ENCODE results near the gene TRIOBP. TPM values are rescaled to one million over a fixed set of nuclear protein-coding genes. Genes with fewer than 3 reads are reported as not detected.

TRIOBP gene
- total RNA-seq (100 to 1,000 TPM in 3 of 4 donors, 10 to 100 TPM in 1; 82.8 to 140 (median 128) TPM), polyA plus RNA-seq (10 to 100 TPM; 51.7 to 61.5 (median 58.7) TPM)

DNA sequence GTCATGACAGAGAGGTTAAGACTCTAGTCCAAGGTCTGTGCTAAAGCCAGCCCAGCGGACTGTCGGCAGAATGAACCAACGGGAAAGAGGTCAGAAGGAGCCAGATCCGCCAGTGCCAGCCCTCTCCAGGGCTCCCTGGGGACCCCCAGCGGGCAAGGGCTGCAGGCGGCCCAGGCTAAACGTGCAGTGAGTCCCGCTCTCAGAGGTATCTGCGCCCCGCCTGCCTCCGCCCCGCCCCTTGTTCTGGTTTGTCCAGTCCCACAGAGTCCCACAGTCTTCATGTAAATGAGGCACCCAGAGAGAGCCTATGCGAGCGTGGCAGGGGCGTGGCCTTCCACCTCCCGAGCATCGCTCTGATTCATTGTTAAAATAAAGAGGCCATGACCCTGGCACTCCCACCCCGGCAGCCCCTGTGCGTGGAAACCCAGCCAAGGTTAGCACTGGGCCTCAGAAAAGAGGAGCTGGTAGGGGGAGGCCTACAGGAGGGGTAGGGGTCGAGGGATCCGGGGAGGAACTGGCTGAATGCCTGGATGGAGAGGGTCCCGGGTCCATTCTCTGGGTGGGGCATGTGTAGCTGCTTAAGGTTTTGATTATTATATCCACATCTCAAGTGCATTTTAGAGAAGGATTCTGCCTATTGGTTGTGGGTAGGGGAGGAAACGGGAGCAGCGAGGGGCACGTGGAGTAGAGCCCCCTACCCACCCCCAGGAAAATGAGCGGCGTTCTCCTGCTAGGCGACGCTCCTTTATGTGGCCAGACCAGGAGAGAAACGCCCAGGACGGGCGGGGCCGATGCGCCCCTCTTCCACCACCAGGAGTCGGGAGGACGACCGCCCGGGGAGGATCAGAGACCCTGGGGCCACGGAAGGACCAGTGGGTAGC, at the start of gene TRIOBP:
TRIOBP (plus strand) TSS at position 392 of the 881 bp plus-strand sequence. CDS start 4,318 bp downstream, outside the sequence.
- peak in 3 of 4 donors; percentile 26 to 68 (median 29) for TF ChIP-seq POLR2AphosphoS5 (IDR thresholded peaks at IDR 0.05)
- TF ChIP-seq POLR2A (IDR thresholded peaks at IDR 0.05), result no peak
- TF ChIP-seq, protein P1, sequence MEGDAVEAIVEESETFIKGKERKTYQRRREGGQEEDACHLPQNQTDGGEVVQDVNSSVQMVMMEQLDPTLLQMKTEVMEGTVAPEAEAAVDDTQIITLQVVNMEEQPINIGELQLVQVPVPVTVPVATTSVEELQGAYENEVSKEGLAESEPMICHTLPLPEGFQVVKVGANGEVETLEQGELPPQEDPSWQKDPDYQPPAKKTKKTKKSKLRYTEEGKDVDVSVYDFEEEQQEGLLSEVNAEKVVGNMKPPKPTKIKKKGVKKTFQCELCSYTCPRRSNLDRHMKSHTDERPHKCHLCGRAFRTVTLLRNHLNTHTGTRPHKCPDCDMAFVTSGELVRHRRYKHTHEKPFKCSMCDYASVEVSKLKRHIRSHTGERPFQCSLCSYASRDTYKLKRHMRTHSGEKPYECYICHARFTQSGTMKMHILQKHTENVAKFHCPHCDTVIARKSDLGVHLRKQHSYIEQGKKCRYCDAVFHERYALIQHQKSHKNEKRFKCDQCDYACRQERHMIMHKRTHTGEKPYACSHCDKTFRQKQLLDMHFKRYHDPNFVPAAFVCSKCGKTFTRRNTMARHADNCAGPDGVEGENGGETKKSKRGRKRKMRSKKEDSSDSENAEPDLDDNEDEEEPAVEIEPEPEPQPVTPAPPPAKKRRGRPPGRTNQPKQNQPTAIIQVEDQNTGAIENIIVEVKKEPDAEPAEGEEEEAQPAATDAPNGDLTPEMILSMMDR (IDR thresholded peaks at IDR 0.05), result peak; percentile 37 to 57 (median 50)
- 12 to 13% methylated on average over 39 of the region's 39 CpGs for WGBS, 2 donors
- intact Hi-C loops (cut with DNase I), result no loop called here

DNA sequence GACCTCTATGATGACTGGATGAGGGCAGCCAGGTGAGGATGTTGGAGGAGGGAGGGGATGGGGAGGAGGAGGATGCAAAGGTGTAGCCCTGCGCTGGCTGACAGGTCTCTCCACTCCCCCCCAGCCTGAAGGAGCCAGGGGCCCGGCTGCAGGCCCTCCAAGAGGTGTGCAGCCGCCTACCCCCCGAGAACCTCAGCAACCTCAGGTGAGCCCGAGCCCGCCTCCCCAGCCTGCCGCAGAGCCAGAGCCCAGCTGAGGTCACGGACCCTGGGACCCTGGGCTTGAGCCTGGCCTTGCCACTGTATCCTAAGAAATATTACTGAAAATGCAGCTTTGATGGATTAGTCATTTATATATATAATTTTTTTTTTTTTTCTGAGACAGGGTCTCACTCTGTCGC, 49.5 kb upstream of the TRIOBP start:
- H3K27ac ChIP-seq, result no peak overlapping the region
- WGBS, 2 donors, result 95% methylated on average over 9 of the region's 9 CpGs

More for the DNA sequence above, at the start of gene TRIOBP:
- no peaks in the 10 kb centered on the region for H3K9me3 ChIP-seq
- H3K27me3 ChIP-seq, result no peaks in the 10 kb centered on the region
- H3K4me1 ChIP-seq, result peaks cover 0 to 19% (median 13%) of the 10 kb centered on the region in 4 donors
- H3K27ac ChIP-seq, result peak within 1 kb of the TSS; percentile 8 to 65 (median 46)
- DNase-seq, result peak; percentile 95
- peaks cover 4 to 25% (median 13%) of the 10 kb centered on the region in 4 donors for H3K36me3 ChIP-seq
- peak within 1 kb of the TSS in 3 of 4 donors; percentile 24 to 33 (median 28) for H3K4me3 ChIP-seq

DNA sequence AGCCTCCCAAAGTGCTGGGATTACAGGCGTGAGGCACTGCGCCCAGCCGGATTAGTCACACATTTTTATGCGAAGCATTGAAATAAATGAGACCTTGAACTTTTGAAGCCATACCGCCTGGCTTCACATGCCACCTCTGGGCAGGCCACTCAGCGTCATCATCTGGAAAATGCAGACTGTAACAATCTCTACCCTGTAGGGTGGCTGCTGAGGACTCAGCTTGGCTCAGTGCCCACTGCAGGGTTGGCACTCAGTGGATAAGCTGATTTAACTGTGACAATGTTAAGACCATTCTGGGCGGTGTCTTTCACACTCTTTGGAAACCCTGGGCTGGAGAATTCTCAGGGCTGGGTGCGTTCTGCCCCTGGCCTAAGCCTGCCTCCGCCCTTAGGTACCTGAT, 48.9 kb upstream of the TRIOBP start:
- no peaks in the 10 kb centered on the region for H3K27me3 ChIP-seq
- WGBS, 2 donors, result 51 to 87% methylated on average over 9 of the region's 9 CpGs
- H3K27ac ChIP-seq, result no peak overlapping the region
- peaks cover 0 to 4% (median 3%) of the 10 kb centered on the region in 4 donors for H3K4me1 ChIP-seq
- H3K9me3 ChIP-seq, result no peaks in the 10 kb centered on the region
- peaks cover 0 to 5% (median 0%) of the 10 kb centered on the region in 4 donors for H3K36me3 ChIP-seq
- intact Hi-C loops (cut with DNase I), result no loop called here
- DNase-seq, result no peak
- H3K4me3 ChIP-seq, result no peak overlapping the region
- TF ChIP-seq, protein P1 (IDR thresholded peaks at IDR 0.05), result no peak
- no peak for TF ChIP-seq POLR2A (IDR thresholded peaks at IDR 0.05)
- TF ChIP-seq POLR2AphosphoS5 (IDR thresholded peaks at IDR 0.05), result no peak
- no peak for TF ChIP-seq EP300 (IDR thresholded peaks at IDR 0.05)

More for the DNA sequence above, 49.5 kb upstream of the TRIOBP start:
- Histone ChIP-seq H3K36me3 (peaks cover 0 to 5% (median 0%) of the 10 kb centered on the region in 4 donors), H3K4me1 (peaks cover 0 to 4% (median 3%) of the 10 kb centered on the region in 4 donors), H3K4me3 (no peak overlapping the region), H3K9me3 (no peaks in the 10 kb centered on the region), H3K27me3 (no peaks in the 10 kb centered on the region)
- intact Hi-C loops (cut with DNase I), result no loop called here
- DNase-seq, result no peak
- TF ChIP-seq POLR2A (IDR thresholded peaks at IDR 0.05) (no peak), POLR2AphosphoS5 (IDR thresholded peaks at IDR 0.05) (no peak), EP300 (IDR thresholded peaks at IDR 0.05) (no peak)
- TF ChIP-seq, protein P1 (IDR thresholded peaks at IDR 0.05), result no peak

GRCh38 chr22:37650463-37651136, 46.2 kb upstream of the TRIOBP start:
- DNase-seq, result no peak
- intact Hi-C loops (cut with DNase I), result no loop called here
- no peaks in the 10 kb centered on the region for H3K27me3 ChIP-seq
- H3K4me3 ChIP-seq, result no peak overlapping the region
- WGBS, 2 donors, result 96 to 97% methylated on average over 17 of the region's 17 CpGs
- H3K4me1 ChIP-seq, result no peaks in the 10 kb centered on the region
- TF ChIP-seq, protein P1 (IDR thresholded peaks at IDR 0.05), result no peak
- no peak for TF ChIP-seq EP300 (IDR thresholded peaks at IDR 0.05)
- TF ChIP-seq POLR2A (IDR thresholded peaks at IDR 0.05), result no peak
- no peak for TF ChIP-seq POLR2AphosphoS5 (IDR thresholded peaks at IDR 0.05)
- no peak overlapping the region for H3K27ac ChIP-seq
- no peaks in the 10 kb centered on the region for H3K9me3 ChIP-seq
- H3K36me3 ChIP-seq, result peaks cover 0 to 5% (median 0%) of the 10 kb centered on the region in 4 donors
